Measurements from ENCODE around the gene TMEM255B.
"Not testable (repeated sequence)": the region's sequence is repeated elsewhere in the genome, so short reads cannot be mapped to it uniquely, and the experiment has no call there.

TMEM255B gene

GRCh38 chr13:113820813-113821651 is 62.0 kb downstream of the TMEM255B start:
- DNase-seq, result peak; percentile 56

GRCh38 chr13:113821847-113822246 is 62.8 kb downstream of the TMEM255B start:
- no peak for DNase-seq

GRCh38 chr13:113822266-113822665 is 63.2 kb downstream of the TMEM255B start:
- DNase-seq, result no peak

- DNase-seq, result no peak
Measured at GRCh38 chr13:113822956-113823744, 64.1 kb downstream of the TMEM255B start.

- no peak for DNase-seq
Measured at GRCh38 chr13:113823771-113824170, 64.7 kb downstream of the TMEM255B start.

GRCh38 chr13:113825841-113826240 is 66.8 kb downstream of the TMEM255B start:
- DNase-seq, result no peak

GRCh38 chr13:113826446-113826845 is 67.4 kb downstream of the TMEM255B start:
- DNase-seq, result not testable (repeated sequence)

- no peak for DNase-seq
Measured at GRCh38 chr13:113827021-113827420, 68.0 kb downstream of the TMEM255B start.

GRCh38 chr13:113828282-113828825 is 69.3 kb downstream of the TMEM255B start:
- no peak for DNase-seq

GRCh38 chr13:113830426-113830950 is 71.5 kb downstream of the TMEM255B start:
- not testable (repeated sequence) for DNase-seq

- DNase-seq, result no peak
Measured at GRCh38 chr13:113831061-113831460, 72.0 kb downstream of the TMEM255B start.

- DNase-seq, result no peak
Measured at GRCh38 chr13:113832205-113832604, 73.2 kb downstream of the TMEM255B start.

GRCh38 chr13:113832631-113833030 is 73.6 kb downstream of the TMEM255B start:
- DNase-seq, result no peak

- no peak for DNase-seq
Measured at GRCh38 chr13:113833111-113833830, 74.2 kb downstream of the TMEM255B start.

- not testable (repeated sequence) for DNase-seq
Measured at GRCh38 chr13:113834006-113834405, 75.0 kb downstream of the TMEM255B start.

- DNase-seq, result no peak
Measured at GRCh38 chr13:113834496-113835200, 75.6 kb downstream of the TMEM255B start.

GRCh38 chr13:113835461-113836270 is 76.6 kb downstream of the TMEM255B start:
- DNase-seq, result no peak

- no peak for DNase-seq
Measured at GRCh38 chr13:113836768-113837559, 77.9 kb downstream of the TMEM255B start.

- no peak for DNase-seq
Measured at GRCh38 chr13:113837560-113838355, 78.7 kb downstream of the TMEM255B start.
